HFF-Myc (cell line): Measurements from ENCODE around the gene AAMP.

Experiments
- DNase-seq: peaks from one replicate; pipeline ENCODE4 v3.0.0-alpha.2; 2011; ENCODE audit warnings: low read depth; ENCODE audit errors: extremely low read depth
- H3K4me3 ChIP-seq: replicated peaks from 2 replicates; pipeline ENCODE4 v1.5.1; 2011; ENCODE audit warnings: low read depth, mild to moderate bottlenecking, control low read depth, low read length
- TF ChIP-seq, protein P1 (sequence below): IDR thresholded peaks from 2 replicates; pipeline ENCODE4 v1.5.1; 2012; ENCODE audit warnings: mild to moderate bottlenecking, low read depth, low read length, control low read depth; ENCODE audit errors: missing control alignments

The AAMP gene

DNA sequence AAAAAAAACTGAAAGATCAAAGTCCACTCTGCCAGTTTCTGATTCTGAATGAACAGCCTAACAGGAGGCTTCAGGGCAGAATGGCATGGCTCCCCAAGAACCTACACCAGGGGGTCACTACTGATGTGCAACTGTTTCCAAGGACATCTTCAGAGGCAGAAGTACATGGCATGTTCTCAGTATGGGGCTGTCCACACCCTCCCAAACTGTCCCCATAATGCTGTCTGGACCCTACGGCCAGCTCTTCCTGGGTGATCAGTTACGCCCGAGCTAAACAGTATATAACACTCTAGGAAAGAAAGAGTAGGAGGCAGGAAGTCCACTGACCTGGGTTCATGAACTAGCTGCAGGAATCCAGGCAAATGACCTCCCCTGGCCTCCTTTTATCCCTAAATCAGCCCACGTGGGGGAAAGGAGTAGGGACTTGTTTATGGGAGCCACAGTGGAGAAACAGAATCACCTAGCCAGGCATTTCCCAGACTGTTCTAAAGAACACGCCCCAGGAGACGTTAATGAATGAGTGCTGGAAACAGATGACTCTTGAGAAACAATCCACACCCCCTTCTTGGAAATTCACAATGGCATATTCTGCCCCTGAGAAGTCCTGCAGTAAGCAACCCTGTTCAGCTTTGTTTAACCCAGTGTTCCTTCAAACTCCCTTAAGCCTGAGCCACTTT, 19.8 kb upstream of the AAMP start:
- DNase-seq: no peak
- TF ChIP-seq, protein P1, sequence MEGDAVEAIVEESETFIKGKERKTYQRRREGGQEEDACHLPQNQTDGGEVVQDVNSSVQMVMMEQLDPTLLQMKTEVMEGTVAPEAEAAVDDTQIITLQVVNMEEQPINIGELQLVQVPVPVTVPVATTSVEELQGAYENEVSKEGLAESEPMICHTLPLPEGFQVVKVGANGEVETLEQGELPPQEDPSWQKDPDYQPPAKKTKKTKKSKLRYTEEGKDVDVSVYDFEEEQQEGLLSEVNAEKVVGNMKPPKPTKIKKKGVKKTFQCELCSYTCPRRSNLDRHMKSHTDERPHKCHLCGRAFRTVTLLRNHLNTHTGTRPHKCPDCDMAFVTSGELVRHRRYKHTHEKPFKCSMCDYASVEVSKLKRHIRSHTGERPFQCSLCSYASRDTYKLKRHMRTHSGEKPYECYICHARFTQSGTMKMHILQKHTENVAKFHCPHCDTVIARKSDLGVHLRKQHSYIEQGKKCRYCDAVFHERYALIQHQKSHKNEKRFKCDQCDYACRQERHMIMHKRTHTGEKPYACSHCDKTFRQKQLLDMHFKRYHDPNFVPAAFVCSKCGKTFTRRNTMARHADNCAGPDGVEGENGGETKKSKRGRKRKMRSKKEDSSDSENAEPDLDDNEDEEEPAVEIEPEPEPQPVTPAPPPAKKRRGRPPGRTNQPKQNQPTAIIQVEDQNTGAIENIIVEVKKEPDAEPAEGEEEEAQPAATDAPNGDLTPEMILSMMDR: no peak
- H3K4me3 ChIP-seq: peak overlapping the region; percentile 77

DNA sequence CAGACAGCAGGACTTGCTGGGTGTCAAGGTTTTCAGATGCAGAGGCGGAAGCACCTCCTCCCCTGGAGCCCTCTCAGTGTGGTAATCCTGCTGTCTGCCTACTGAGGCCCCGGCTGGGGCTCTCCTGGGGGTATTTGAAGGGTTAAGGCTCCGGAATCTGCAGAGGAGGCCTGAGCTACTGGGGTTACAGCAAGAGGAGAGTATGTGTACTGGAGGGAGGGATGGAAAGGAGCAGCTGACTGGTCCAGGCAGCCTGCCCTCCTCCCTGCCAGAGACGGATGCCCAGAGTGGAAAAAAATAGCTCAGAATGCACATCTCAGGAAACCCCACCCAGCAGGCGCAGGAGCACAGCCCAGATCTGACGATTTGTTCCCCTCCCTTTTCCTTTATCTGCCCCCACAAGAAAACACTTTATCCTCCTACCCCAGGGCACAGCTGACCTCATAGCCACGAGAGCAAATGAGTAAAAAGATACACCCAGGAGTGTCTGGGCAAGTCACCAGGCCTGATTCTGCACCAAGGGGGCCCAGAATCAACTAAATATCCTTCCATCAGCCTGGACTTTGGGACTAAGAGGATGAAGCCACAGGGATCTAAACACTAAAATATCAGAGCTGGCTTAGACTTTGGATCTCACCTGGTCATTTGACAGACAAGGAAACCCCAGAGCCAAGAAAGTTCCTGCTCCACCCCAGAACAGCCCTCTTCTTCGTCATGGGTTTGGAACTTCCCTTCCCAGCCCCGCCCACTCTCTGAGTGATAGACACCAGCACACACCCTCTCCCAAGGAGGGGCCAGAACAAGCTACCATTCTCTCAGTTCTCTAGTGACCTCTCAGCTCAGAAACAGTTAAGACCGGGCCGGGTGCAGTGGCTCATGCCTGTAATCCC, 16.9 kb upstream of the AAMP start:
- TF ChIP-seq, protein P1: no peak
- H3K4me3 ChIP-seq: peak overlapping the region; percentile 44
- peak; percentile 89 for DNase-seq

DNA sequence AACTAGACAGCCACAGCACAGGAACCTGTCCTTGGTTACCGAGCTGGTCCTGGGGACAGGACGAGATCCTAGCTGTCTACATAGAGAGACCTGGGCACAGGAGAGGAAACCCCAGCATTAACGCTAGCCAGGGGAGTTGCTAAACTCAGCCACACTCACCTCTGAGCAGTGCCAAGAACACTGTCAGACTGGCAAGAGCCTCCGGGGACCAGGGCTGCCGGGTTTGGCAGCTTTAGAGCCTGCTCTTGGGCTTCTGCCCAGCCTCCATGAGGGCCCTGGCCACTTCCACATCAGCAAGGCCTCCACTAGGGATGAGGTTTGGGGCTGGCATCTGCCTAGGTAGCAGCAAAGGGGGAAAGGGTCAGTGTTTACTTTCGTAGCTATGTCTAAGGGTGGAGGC, 15.7 kb upstream of the AAMP start:
- TF ChIP-seq, protein P1: no peak
- DNase-seq: no peak
- H3K4me3 ChIP-seq: peak overlapping the region; percentile 44

DNA sequence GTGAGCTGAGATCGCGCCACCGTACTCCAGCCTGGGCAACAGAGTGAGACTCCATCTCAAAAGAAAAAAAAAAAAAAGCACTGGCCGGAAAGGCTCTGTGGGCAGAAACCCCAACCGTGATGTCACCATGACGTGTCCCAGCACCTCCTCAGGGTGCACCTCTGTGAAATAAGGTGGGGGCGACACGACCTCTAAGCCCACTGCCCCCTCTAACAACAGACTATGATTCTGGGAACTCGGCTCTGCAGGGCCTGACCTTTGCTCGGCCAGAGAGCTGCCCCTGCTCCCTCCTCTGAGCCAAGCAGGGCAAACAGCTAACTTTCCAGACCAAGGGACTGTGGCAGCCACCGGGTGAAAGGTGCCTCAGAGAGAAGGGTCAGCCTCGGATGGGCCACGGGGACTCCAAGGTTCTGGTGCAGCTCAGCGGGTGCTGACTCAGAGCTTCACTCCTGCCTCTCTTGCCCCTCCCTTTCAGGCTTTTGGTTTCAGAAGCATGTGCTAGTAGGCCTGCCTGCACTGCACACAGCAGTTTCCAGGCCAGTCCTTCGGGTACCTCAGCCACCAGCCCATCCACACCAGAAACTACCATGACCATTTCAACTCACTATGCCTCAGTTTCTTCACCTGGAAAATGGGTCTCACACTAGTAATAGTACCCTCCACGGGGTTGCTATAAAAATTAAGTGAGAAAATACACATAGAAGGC, 14.3 kb upstream of the AAMP start:
- TF ChIP-seq, protein P1: no peak
- DNase-seq: peak; percentile 50
- H3K4me3 ChIP-seq: no peak overlapping the region

DNA sequence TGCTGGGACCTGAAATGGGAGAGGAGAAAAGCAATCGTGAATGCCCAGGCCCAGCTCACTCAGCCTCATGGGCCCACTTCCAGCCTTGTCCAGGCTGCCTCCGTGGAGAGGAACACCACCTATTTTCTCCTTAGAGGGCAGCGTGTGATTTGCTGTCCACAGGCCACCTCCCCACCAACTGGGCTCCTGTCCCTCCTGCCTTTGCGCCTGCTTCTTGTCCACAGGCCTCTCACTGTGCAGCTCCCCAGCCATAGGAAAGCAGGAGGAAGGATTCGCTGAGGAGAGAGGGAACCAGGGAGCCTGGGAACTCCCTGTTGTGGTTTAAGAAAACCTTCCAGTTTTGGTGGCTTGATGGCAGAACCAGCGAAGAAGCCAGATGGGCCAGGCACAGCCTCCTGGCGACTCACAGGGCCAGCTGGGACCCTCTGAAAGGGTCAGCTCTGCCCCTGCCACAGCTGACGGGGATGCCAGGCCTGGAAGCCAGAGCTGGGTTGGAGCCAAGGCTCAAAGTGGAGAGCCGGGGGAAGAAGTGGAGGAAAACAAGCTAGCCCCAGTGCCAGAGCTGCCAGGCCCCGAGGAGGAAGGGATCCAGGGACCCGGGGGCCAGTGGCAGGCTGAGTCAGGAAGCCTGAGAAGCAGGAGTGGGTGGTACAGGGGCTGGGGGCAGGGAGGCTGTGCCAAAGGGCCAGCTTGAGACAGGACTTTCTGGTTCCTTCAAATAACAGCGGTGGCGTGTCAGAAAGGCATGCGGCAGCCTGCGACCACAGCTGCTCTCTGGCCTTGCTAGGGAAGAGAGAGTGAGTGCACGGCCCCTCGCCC, 12.4 kb upstream of the AAMP start:
- no peak for DNase-seq
- TF ChIP-seq, protein P1: no peak
- no peak overlapping the region for H3K4me3 ChIP-seq

DNA sequence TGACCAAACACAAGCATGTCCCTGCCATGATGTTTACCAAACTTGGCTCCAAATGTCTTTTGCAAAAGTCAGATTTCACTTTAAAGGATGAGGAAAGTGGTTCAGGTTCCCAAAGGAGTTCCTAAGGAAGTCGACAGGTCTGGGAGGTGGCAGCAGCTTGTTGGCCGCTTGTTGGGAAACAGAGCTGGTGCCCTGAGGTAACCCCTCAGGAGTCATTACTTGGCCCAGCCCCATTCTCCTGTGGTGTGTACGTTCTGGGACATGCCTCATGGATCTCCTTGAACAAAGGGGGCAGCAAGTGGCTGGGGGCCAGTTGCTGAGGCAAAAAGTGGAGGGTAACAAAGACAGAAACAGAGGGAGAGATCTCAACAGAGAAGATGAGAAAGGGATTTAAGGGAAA, 11.5 kb upstream of the AAMP start:
- H3K4me3 ChIP-seq: no peak overlapping the region
- TF ChIP-seq, protein P1: no peak
- DNase-seq: no peak
